Caco-2 (cell line): ENCODE results near the gene CDYL2. TPM values are rescaled to one million over a fixed set of nuclear protein-coding genes. Genes with fewer than 3 reads are reported as not detected.

ENCODE experiments used
- BruUV-seq: library from RNA; stranded (reverse); fragments of 400-500 nt; replicated peaks from 2 replicates; lab custom pipeline; 2021; lab: Mats Ljungman, UMichigan
- CTCF ChIA-PET: fragments of 300-600 bp; sonication (Branson Sonifier 250); formaldehyde crosslinking; loops from one replicate; lab custom pipeline; 2022; ENCODE audit warnings: antibody characterized with exemption; lab: Charles Lee
- POLR2A ChIA-PET: fragments of 300-600 bp; sonication (Branson Sonifier 250); formaldehyde crosslinking; loops from one replicate; lab custom pipeline; 2022; ENCODE audit warnings: antibody characterized with exemption; lab: Charles Lee
- DNase-seq, 2 experiments: peaks; one replicate each; pipeline versions ENCODE4 v3.0.0 to v3.0.0-alpha.2; 2020 to 2022
- H3K27me3 ChIP-seq: replicated peaks from 2 replicates; pipeline ENCODE4 v1.6.0; 2011; ENCODE audit warnings: low read length; ENCODE audit not compliant: control insufficient read depth, insufficient read depth
- H3K36me3 ChIP-seq: 2 replicates; pipeline ENCODE4 v1.5.1; 2011; ENCODE audit warnings: low read length; ENCODE audit not compliant: control insufficient read depth, insufficient read depth
- H3K4me1 ChIP-seq: fragments of 250-450 bp; sonication (Bioruptor Pico); 2 replicates; pipeline ENCODE4 v1.5.1; 2020; ENCODE audit warnings: mild to moderate bottlenecking
- H3K4me3 ChIP-seq: 2 replicates; pipeline ENCODE4 v1.5.1; 2011; ENCODE audit warnings: low read depth, mild to moderate bottlenecking, control low read depth, low read length
- H3K9me3 ChIP-seq: fragments of 250-450 bp; sonication (Bioruptor Pico); 2 replicates; pipeline ENCODE4 v1.5.1; 2020; ENCODE audit warnings: mild to moderate bottlenecking, moderate library complexity
- H3K27ac Mint-ChIP-seq: one replicate; pipeline ENCODE4 v1.8.0; 2022; ENCODE audit warnings: mixed read lengths; ENCODE audit not compliant: unreplicated experiment
- H3K27me3 Mint-ChIP-seq: one replicate; pipeline ENCODE4 v1.8.0; 2022; ENCODE audit warnings: mixed read lengths; ENCODE audit not compliant: insufficient read depth, unreplicated experiment
- H3K36me3 Mint-ChIP-seq: one replicate; pipeline ENCODE4 v1.8.0; 2022; ENCODE audit warnings: mild to moderate bottlenecking, mixed read lengths; ENCODE audit not compliant: insufficient read depth, unreplicated experiment
- H3K4me1 Mint-ChIP-seq: one replicate; pipeline ENCODE4 v1.8.0; 2022; ENCODE audit warnings: low read depth, mixed read lengths; ENCODE audit not compliant: unreplicated experiment
- H3K4me3 Mint-ChIP-seq: one replicate; pipeline ENCODE4 v1.8.0; 2022; ENCODE audit warnings: mild to moderate bottlenecking, moderate library complexity, mixed read lengths; ENCODE audit not compliant: unreplicated experiment
- H3K9me3 Mint-ChIP-seq: one replicate; pipeline ENCODE4 v1.8.0; 2022; ENCODE audit warnings: mixed read lengths; ENCODE audit not compliant: unreplicated experiment
- intact Hi-C: fragments of 100-400 bp; cut with micrococcal nuclease; formaldehyde crosslinking; loops from one replicate; pipeline ENCODE4 v1.10.0; 2022; ENCODE audit not compliant: unreplicated experiment
- total RNA-seq: library from RNA; stranded (reverse); gene quantifications from 2 replicates; pipeline ENCODE4 v1.2.3, GENCODE V29; 2022
- TF ChIP-seq, protein P1 (sequence below), 2 experiments: fragments of 200-600 bp in 1 of 2; IDR thresholded peaks; 1 replicate in 1 of 2; 2 replicates in 1 of 2; pipeline versions ENCODE4 v1.5.1 to v1.8.0; 2011 to 2022; ENCODE audit warnings: antibody characterized with exemption in 1 of 2, control low read depth in 1 of 2, inconsistent platforms in 1 of 2, low read depth in 1 of 2, low read length in 1 of 2, mild to moderate bottlenecking in 1 of 2, moderate library complexity in 1 of 2; ENCODE audit not compliant: insufficient read depth in 1 of 2, severe bottlenecking in 1 of 2, unreplicated experiment in 1 of 2

CDYL2 gene
- total RNA-seq, 1 experiment from 2014 or later: 1.8 TPM

DNA sequence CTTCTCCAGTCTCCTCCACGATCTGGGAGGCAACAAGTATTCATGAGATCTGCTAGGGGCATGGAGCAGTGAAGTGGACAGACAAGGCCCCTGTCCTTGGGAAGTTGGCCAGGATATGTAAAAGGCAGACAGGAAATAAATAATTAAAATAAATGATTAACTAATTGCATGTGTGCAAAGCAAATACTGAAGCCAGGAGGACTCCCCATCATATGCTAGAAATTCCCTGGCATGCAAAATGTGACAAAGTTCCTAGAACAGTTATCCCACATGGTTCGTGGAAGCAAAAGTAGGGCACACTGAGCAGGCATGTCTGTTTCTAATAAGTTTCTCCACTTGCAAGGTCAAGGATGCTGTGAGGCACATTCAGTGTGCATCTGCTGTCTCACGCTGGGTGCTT lies 86.8 kb downstream of the CDYL2 start:
- DNase-seq: no peak
- TF ChIP-seq, protein P1, sequence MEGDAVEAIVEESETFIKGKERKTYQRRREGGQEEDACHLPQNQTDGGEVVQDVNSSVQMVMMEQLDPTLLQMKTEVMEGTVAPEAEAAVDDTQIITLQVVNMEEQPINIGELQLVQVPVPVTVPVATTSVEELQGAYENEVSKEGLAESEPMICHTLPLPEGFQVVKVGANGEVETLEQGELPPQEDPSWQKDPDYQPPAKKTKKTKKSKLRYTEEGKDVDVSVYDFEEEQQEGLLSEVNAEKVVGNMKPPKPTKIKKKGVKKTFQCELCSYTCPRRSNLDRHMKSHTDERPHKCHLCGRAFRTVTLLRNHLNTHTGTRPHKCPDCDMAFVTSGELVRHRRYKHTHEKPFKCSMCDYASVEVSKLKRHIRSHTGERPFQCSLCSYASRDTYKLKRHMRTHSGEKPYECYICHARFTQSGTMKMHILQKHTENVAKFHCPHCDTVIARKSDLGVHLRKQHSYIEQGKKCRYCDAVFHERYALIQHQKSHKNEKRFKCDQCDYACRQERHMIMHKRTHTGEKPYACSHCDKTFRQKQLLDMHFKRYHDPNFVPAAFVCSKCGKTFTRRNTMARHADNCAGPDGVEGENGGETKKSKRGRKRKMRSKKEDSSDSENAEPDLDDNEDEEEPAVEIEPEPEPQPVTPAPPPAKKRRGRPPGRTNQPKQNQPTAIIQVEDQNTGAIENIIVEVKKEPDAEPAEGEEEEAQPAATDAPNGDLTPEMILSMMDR (IDR thresholded peaks at IDR 0.05; ENCODE audit: insufficient read depth in 1 of 2, low read depth in 1 of 2, low read length in 1 of 2, severe bottlenecking in 1 of 2, unreplicated experiment in 1 of 2): no peak
- POLR2A ChIA-PET: no interaction called here
- BruUV-seq: no TSS peak
- H3K36me3 ChIP-seq: no peaks in the 10 kb centered on the region
- H3K36me3 Mint-ChIP-seq: no peaks in the 10 kb centered on the region
- H3K27ac Mint-ChIP-seq: no peak overlapping the region
- no peaks in the 10 kb centered on the region for H3K4me1 Mint-ChIP-seq
- no peak overlapping the region for H3K4me3 Mint-ChIP-seq
- no peaks in the 10 kb centered on the region for H3K27me3 ChIP-seq
- H3K4me3 ChIP-seq: no peak overlapping the region
- no peaks in the 10 kb centered on the region for H3K4me1 ChIP-seq
- intact Hi-C loops: no loop called here
- H3K9me3 Mint-ChIP-seq: no peaks in the 10 kb centered on the region
- CTCF ChIA-PET: no interaction called here
- no peaks in the 10 kb centered on the region for H3K27me3 Mint-ChIP-seq
- no peaks in the 10 kb centered on the region for H3K9me3 ChIP-seq

DNA sequence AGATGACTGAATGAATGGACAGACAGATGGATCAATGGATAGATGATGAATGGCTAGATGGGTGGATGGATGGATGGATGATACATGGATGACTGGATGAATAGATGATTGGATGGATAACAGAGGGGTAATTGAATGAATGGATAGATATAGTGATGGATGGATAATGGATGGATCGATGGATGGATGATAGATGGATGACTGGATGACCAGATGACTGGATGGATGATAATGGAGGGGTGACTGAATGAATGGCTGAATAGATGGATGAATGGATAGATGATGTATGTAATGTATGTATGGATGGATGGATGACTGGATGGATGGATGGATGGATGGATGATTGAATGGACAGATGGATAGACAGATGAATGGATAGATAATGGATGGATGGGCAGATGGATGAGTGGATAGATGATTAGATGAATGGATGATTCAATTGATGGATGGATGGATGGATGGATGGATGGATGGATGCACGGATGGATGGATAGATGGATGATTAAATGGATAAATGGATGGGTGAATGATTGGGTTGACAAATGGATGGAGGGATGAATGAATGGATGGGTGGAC lies 87.7 kb downstream of the CDYL2 start:
- BruUV-seq: no TSS peak
- no peak overlapping the region for H3K27ac Mint-ChIP-seq
- TF ChIP-seq, protein P1 (IDR thresholded peaks at IDR 0.05; ENCODE audit: insufficient read depth in 1 of 2, low read depth in 1 of 2, low read length in 1 of 2, severe bottlenecking in 1 of 2, unreplicated experiment in 1 of 2): no peak
- POLR2A ChIA-PET: no interaction called here
- H3K4me1 ChIP-seq: no peaks in the 10 kb centered on the region
- no peaks in the 10 kb centered on the region for H3K4me1 Mint-ChIP-seq
- H3K27me3 ChIP-seq: no peaks in the 10 kb centered on the region
- H3K36me3 ChIP-seq: no peaks in the 10 kb centered on the region
- no peaks in the 10 kb centered on the region for H3K9me3 ChIP-seq
- CTCF ChIA-PET: no interaction called here
- no peak overlapping the region for H3K4me3 ChIP-seq
- no peak for DNase-seq
- H3K36me3 Mint-ChIP-seq: no peaks in the 10 kb centered on the region
- H3K9me3 Mint-ChIP-seq: no peaks in the 10 kb centered on the region
- H3K27me3 Mint-ChIP-seq: no peaks in the 10 kb centered on the region
- no peak overlapping the region for H3K4me3 Mint-ChIP-seq
- intact Hi-C loops: no loop called here

DNA sequence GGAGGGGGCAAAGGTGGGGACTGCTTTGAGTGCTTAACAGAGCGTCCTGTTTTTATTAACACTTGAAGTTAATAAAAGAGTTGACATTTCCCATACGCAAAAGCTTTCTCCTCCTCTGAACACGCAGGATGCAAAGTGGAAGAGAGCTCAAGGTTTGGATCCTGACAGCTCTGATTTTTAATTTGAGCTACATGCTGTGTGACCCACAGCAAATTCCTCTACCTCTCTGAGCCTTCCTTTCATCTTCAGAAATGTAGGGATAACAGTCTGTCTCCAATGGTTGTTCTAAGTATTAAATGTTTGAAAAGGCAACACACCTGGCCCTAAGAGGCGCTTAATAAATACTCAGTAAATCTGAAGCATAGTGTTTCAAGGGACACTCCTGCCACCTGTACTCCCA lies 93.0 kb downstream of the CDYL2 start:
- Histone ChIP-seq H3K27me3 (no peaks in the 10 kb centered on the region), H3K4me1 (no peaks in the 10 kb centered on the region), H3K4me3 (no peak overlapping the region), H3K36me3 (no peaks in the 10 kb centered on the region), H3K9me3 (no peaks in the 10 kb centered on the region)
- H3K4me1 Mint-ChIP-seq: no peaks in the 10 kb centered on the region
- no peaks in the 10 kb centered on the region for H3K36me3 Mint-ChIP-seq
- DNase-seq: no peak
- no peaks in the 10 kb centered on the region for H3K27me3 Mint-ChIP-seq
- intact Hi-C loops: no loop called here
- BruUV-seq: no TSS peak
- ChIA-PET POLR2A (no interaction called here), CTCF (no interaction called here)
- H3K27ac Mint-ChIP-seq: no peak overlapping the region
- no peak overlapping the region for H3K4me3 Mint-ChIP-seq
- H3K9me3 Mint-ChIP-seq: peaks cover 16% of the 10 kb centered on the region
- TF ChIP-seq, protein P1 (IDR thresholded peaks at IDR 0.05; ENCODE audit: insufficient read depth in 1 of 2, low read depth in 1 of 2, low read length in 1 of 2, severe bottlenecking in 1 of 2, unreplicated experiment in 1 of 2): no peak
